Lower lobe of right lung (tissue), 2 donors: ENCODE data around the gene MTRR. TPM values are rescaled to one million over a fixed set of nuclear protein-coding genes. Genes with fewer than 3 reads are reported as not detected.
A peak's percentile ranks its signal among the peaks of the same experiment; 100 is the strongest.

ENCODE experiments used
- ATAC-seq, 2 donors: fragments of 200-7000 bp; cut with Tn5 transposase; one replicate each; pipeline ENCODE4 v1.9.1; 2020 to 2022; ENCODE audit warnings: mild to moderate bottlenecking in 2 of 2, moderate library complexity in 2 of 2
- DNase-seq: peaks from one replicate; pipeline ENCODE4 v3.0.0-alpha.2; 2020
- H3K27ac ChIP-seq: fragments of 200-600 bp; one replicate; pipeline ENCODE4 v1.8.0; 2022
- H3K27me3 ChIP-seq: fragments of 200-600 bp; one replicate; pipeline ENCODE4 v1.8.0; 2022; ENCODE audit warnings: low read depth
- H3K36me3 ChIP-seq: fragments of 200-600 bp; one replicate; pipeline ENCODE4 v1.8.0; 2022; ENCODE audit warnings: mild to moderate bottlenecking
- H3K4me1 ChIP-seq: fragments of 200-600 bp; one replicate; pipeline ENCODE4 v1.8.0; 2022
- H3K4me3 ChIP-seq: fragments of 200-600 bp; one replicate; pipeline ENCODE4 v1.8.0; 2022; ENCODE audit warnings: mild to moderate bottlenecking
- H3K9me3 ChIP-seq: fragments of 200-600 bp; one replicate; pipeline ENCODE4 v1.8.0; 2022
- CTCF ChIP-seq: fragments of 200-600 bp; IDR thresholded peaks from one replicate; pipeline ENCODE4 v1.8.0; 2022; ENCODE audit warnings: antibody characterized with exemption, mild to moderate bottlenecking
- intact Hi-C: fragments of 100-400 bp; cut with DNase I; formaldehyde crosslinking; loops from one replicate; pipeline ENCODE4 v1.11.0; 2022
- total RNA-seq: library from RNA; stranded (reverse); fragmentation: NEBNext Ultra II Directional; extraction: Animal tissue kit (Norgen Biotek cat#: 25700); gene quantifications from one replicate; pipeline ENCODE4 v1.2.1, GENCODE V29; 2021
- donor health status: DM: no; HTN: yes; CAD: no; lungs with severe emphysema.

MTRR gene
- total RNA-seq, 1 donor from 2014 or later: 92.9 TPM

- ATAC-seq (no peak), DNase-seq (no peak)
- H3K4me1 ChIP-seq: peaks cover 25% of the 10 kb centered on the region
- no peaks in the 10 kb centered on the region for H3K9me3 ChIP-seq
- peaks cover 17% of the 10 kb centered on the region for H3K27me3 ChIP-seq
- H3K27ac ChIP-seq: no peak overlapping the region
- no peak for TF ChIP-seq CTCF
- intact Hi-C loops: no loop called here
- peak overlapping the region; percentile 60 for H3K4me3 ChIP-seq
- no peaks in the 10 kb centered on the region for H3K36me3 ChIP-seq
Observed at GRCh38 chr5:7851240-7851592, 17.7 kb upstream of the MTRR start.

- Histone ChIP-seq H3K36me3 (no peaks in the 10 kb centered on the region), H3K4me3 (peak overlapping the region; percentile 60), H3K27me3 (peaks cover 17% of the 10 kb centered on the region), H3K9me3 (no peaks in the 10 kb centered on the region), H3K4me1 (peaks cover 25% of the 10 kb centered on the region), H3K27ac (no peak overlapping the region)
- TF ChIP-seq CTCF: no peak
- ATAC-seq (peak; percentile 47 to 67), DNase-seq (no peak)
- intact Hi-C loops: no loop called here
Observed at GRCh38 chr5:7851617-7852289, 17.2 kb upstream of the MTRR start.

GRCh38 chr5:7852542-7852941, 16.4 kb upstream of the MTRR start:
- no peak overlapping the region for H3K4me3 ChIP-seq
- ATAC-seq: no peak
- H3K27ac ChIP-seq: no peak overlapping the region
- no peak for TF ChIP-seq CTCF
- peaks cover 4% of the 10 kb centered on the region for H3K36me3 ChIP-seq
- no peaks in the 10 kb centered on the region for H3K9me3 ChIP-seq
- peaks cover 17% of the 10 kb centered on the region for H3K27me3 ChIP-seq
- intact Hi-C loops: no loop called here
- no peak for DNase-seq
- H3K4me1 ChIP-seq: peaks cover 25% of the 10 kb centered on the region

GRCh38 chr5:7852988-7853387, 16.0 kb upstream of the MTRR start:
- peaks cover 8% of the 10 kb centered on the region for H3K36me3 ChIP-seq
- ATAC-seq (no peak), DNase-seq (no peak)
- peaks cover 25% of the 10 kb centered on the region for H3K4me1 ChIP-seq
- no peak for TF ChIP-seq CTCF
- H3K27ac ChIP-seq: no peak overlapping the region
- H3K27me3 ChIP-seq: peaks cover 16% of the 10 kb centered on the region
- H3K4me3 ChIP-seq: no peak overlapping the region
- no peaks in the 10 kb centered on the region for H3K9me3 ChIP-seq
- intact Hi-C loops: no loop called here

- TF ChIP-seq CTCF: no peak
- Histone ChIP-seq H3K4me1 (peaks cover 16% of the 10 kb centered on the region), H3K4me3 (no peak overlapping the region), H3K27me3 (no peaks in the 10 kb centered on the region), H3K36me3 (peaks cover 31% of the 10 kb centered on the region), H3K27ac (no peak overlapping the region), H3K9me3 (no peaks in the 10 kb centered on the region)
- DNase-seq (no peak), ATAC-seq (no peak)
- intact Hi-C loops: no loop called here
Observed at GRCh38 chr5:7855611-7856010, 13.3 kb upstream of the MTRR start.
